NT2/D1 (cell line): ENCODE data around the gene SGCD.

Experiments used
- YY1 ChIP-seq: IDR thresholded peaks from 2 replicates; pipeline ENCODE4 v1.6.1; 2011; ENCODE audit not compliant: insufficient read length, insufficient read depth
- ZNF274 ChIP-seq: IDR thresholded peaks from 2 replicates; pipeline ENCODE4 v1.6.1; 2011; ENCODE audit warnings: mild to moderate bottlenecking, low read depth, low read length

GRCh38 chr5:156419661-156420060, 92.7 kb downstream of the SGCD start:
- TF ChIP-seq ZNF274 (no peak), YY1 (no peak)
